ENCODE measurements around the gene BTF3L4.

BTF3L4 gene

GRCh38 chr1:52098139-52098871 is 42.2 kb downstream of the BTF3L4 start:
- no peak for DNase-seq (ENCODE audit: low read depth, low spot score)
- H3K4me3 ChIP-seq (ENCODE audit: low read depth, low read length), result no peak overlapping the region
- in situ Hi-C loops (cut with HindIII; ENCODE audit: low sequenced_read_pairs), result no loop called here
- no peak for TF ChIP-seq CTCF (IDR thresholded peaks at IDR 0.05; ENCODE audit: low read depth, low read length)

- no peak for DNase-seq (ENCODE audit: low read depth, low spot score)
- no peak for TF ChIP-seq CTCF (IDR thresholded peaks at IDR 0.05; ENCODE audit: low read depth, low read length)
- no peak overlapping the region for H3K4me3 ChIP-seq (ENCODE audit: low read depth, low read length)
- in situ Hi-C loops (cut with HindIII; ENCODE audit: low sequenced_read_pairs), result no loop called here
These were observed 46.4 kb downstream of the BTF3L4 start for GRCh38 chr1:52102336-52103013.

- in situ Hi-C loops (cut with HindIII; ENCODE audit: low sequenced_read_pairs), result no loop called here
- TF ChIP-seq CTCF (IDR thresholded peaks at IDR 0.05; ENCODE audit: low read depth, low read length), result no peak
- no peak overlapping the region for H3K4me3 ChIP-seq (ENCODE audit: low read depth, low read length)
- DNase-seq (ENCODE audit: low read depth, low spot score), result no peak
These were observed 55.4 kb downstream of the BTF3L4 start for GRCh38 chr1:52111492-52111891.

- in situ Hi-C loops (cut with HindIII; ENCODE audit: low sequenced_read_pairs), result no loop called here
- no peak overlapping the region for H3K4me3 ChIP-seq (ENCODE audit: low read depth, low read length)
- DNase-seq (ENCODE audit: low read depth, low spot score), result no peak
- no peak for TF ChIP-seq CTCF (IDR thresholded peaks at IDR 0.05; ENCODE audit: low read depth, low read length)
These were observed 56.4 kb downstream of the BTF3L4 start for GRCh38 chr1:52112489-52112888.

GRCh38 chr1:52119301-52120079 is 63.4 kb downstream of the BTF3L4 start:
- in situ Hi-C loops (cut with HindIII; ENCODE audit: low sequenced_read_pairs), result no loop called here
- TF ChIP-seq CTCF (IDR thresholded peaks at IDR 0.05; ENCODE audit: low read depth, low read length), result no peak
- DNase-seq (ENCODE audit: low read depth, low spot score), result no peak
- H3K4me3 ChIP-seq (ENCODE audit: low read depth, low read length), result no peak overlapping the region

GRCh38 chr1:52122384-52122783 is 66.3 kb downstream of the BTF3L4 start:
- no peak overlapping the region for H3K4me3 ChIP-seq (ENCODE audit: low read depth, low read length)
- DNase-seq (ENCODE audit: low read depth, low spot score), result no peak
- no peak for TF ChIP-seq CTCF (IDR thresholded peaks at IDR 0.05; ENCODE audit: low read depth, low read length)
- in situ Hi-C loops (cut with HindIII; ENCODE audit: low sequenced_read_pairs), result no loop called here
